SK-N-SH (cell line): ENCODE data around the gene RBM4. TPM values are rescaled to one million over a fixed set of nuclear protein-coding genes. Genes with fewer than 3 reads are reported as not detected.
A peak's percentile ranks its signal among the peaks of the same experiment; 100 is the strongest.

ENCODE experiments used
- CTCF ChIA-PET: fragments of 300-600, 350-600 bp; formaldehyde crosslinking; extraction: SDS; loops from one replicate; lab custom pipeline; 2021; lab: Yijun Ruan, JAX
- POLR2A ChIA-PET: fragments of 350-600 bp; sonication (Branson Sonifier 250); formaldehyde crosslinking; extraction: SDS; loops from one replicate; lab custom pipeline; 2020; ENCODE audit warnings: antibody characterized with exemption, inconsistent platforms; lab: Yijun Ruan, JAX
- DNase-seq: peaks from one replicate; pipeline ENCODE4 v3.0.0; 2012
- H2AFZ ChIP-seq: fragments of 200-600 bp; sonication (generic); 2 replicates; pipeline ENCODE4 v1.8.1; 2016; ENCODE audit warnings: antibody characterized with exemption, mild to moderate bottlenecking, low read depth
- H3F3A ChIP-seq: fragments of 200-600 bp; sonication (generic); replicated peaks from 2 replicates; pipeline ENCODE3; 2016; ENCODE audit warnings: antibody characterized with exemption, mild to moderate bottlenecking; ENCODE audit not compliant: insufficient read depth
- H3K27ac ChIP-seq, 2 experiments: fragments of 200-500 bp in 1 of 2; fragments of 200-600 bp in 1 of 2; sonication (Bioruptor generic) in 1 of 2; sonication (generic), shearing (Covaris generic) in 1 of 2; 2 replicates each; pipeline versions ENCODE4 v1.5.1 to v1.6.1; 2014 to 2016; ENCODE audit warnings: low read depth in 2 of 2, inconsistent platforms in 1 of 2, low read length in 1 of 2, mild to moderate bottlenecking in 1 of 2, mixed read lengths in 1 of 2
- H3K27me3 ChIP-seq: fragments of 200-600 bp; sonication (generic), shearing (Covaris generic); 2 replicates; pipeline ENCODE4 v1.6.1; 2016; ENCODE audit warnings: mixed run types; ENCODE audit not compliant: insufficient read depth
- H3K36me3 ChIP-seq, 2 experiments: fragments of 200-500 bp in 1 of 2; fragments of 200-600 bp in 1 of 2; sonication (Bioruptor generic) in 1 of 2; sonication (generic) in 1 of 2; replicated peaks in 1 of 2; 2 replicates each; pipeline versions ENCODE3 to v1.5.1; 2014 to 2016; ENCODE audit warnings: low read length in 1 of 2, mild to moderate bottlenecking in 1 of 2; ENCODE audit not compliant: insufficient read depth in 2 of 2, control insufficient read depth in 1 of 2
- H3K4me1 ChIP-seq, 2 experiments: fragments of 200-500 bp in 1 of 2; fragments of 200-600 bp in 1 of 2; sonication (Bioruptor generic) in 1 of 2; sonication (generic), shearing (Covaris generic) in 1 of 2; 2 replicates each; pipeline versions ENCODE4 v1.5.1 to v1.6.1; 2014 to 2016; ENCODE audit warnings: low read depth in 1 of 2, low read length in 1 of 2, mixed run types in 1 of 2; ENCODE audit not compliant: insufficient read depth in 2 of 2, control insufficient read depth in 1 of 2
- H3K4me2 ChIP-seq: fragments of 200-600 bp; sonication (generic), shearing (Covaris generic); 2 replicates; pipeline ENCODE4 v1.6.1; 2017; ENCODE audit warnings: mixed run types
- H3K4me3 ChIP-seq, 2 experiments: fragments of 200-500 bp in 1 of 2; fragments of 200-600 bp in 1 of 2; sonication (Bioruptor generic) in 1 of 2; sonication (generic), shearing (Covaris generic) in 1 of 2; 2 replicates each; pipeline versions ENCODE4 v1.5.1 to v1.8.1; 2014 to 2016; ENCODE audit warnings: low read depth in 2 of 2, inconsistent platforms in 1 of 2, low read length in 1 of 2, mild to moderate bottlenecking in 1 of 2, mixed read lengths in 1 of 2, moderate library complexity in 1 of 2
- H3K79me2 ChIP-seq: fragments of 200-600 bp; sonication (generic); 2 replicates; pipeline ENCODE4 v1.8.1; 2017; ENCODE audit warnings: mild to moderate bottlenecking; ENCODE audit not compliant: insufficient read depth
- H3K9ac ChIP-seq: fragments of 200-600 bp; sonication (generic); 2 replicates; pipeline ENCODE4 v1.6.1; 2017; ENCODE audit warnings: mixed run types
- H3K9me2 ChIP-seq: fragments of 200-600 bp; sonication (generic); 2 replicates; pipeline ENCODE4 v1.6.1; 2017; ENCODE audit warnings: mixed run types
- H3K9me3 ChIP-seq: fragments of 200-600 bp; sonication (generic); 2 replicates; pipeline ENCODE4 v1.6.1; 2017; ENCODE audit warnings: mixed run types, mild to moderate bottlenecking, moderate library complexity
- H4K20me1 ChIP-seq: fragments of 200-600 bp; sonication (generic); 2 replicates; pipeline ENCODE4 v1.6.1; 2017; ENCODE audit warnings: mild to moderate bottlenecking, mixed run types; ENCODE audit not compliant: insufficient read depth
- CHD2 ChIP-seq: fragments of 150-350 bp; IDR thresholded peaks from 2 replicates; pipeline ENCODE4 v1.6.1; 2018; ENCODE audit warnings: low read length; ENCODE audit not compliant: partially characterized antibody
- CTCF ChIP-seq: fragments of 200-600 bp; sonication (generic); IDR thresholded peaks from 2 replicates; pipeline ENCODE4 v1.6.1; 2017; ENCODE audit warnings: antibody characterized with exemption, mild to moderate bottlenecking, moderate library complexity
- EP300 ChIP-seq, 2 experiments: IDR thresholded peaks; 2 replicates each; pipeline versions ENCODE4 v1.4.0 to v1.6.1; 2012; ENCODE audit warnings: borderline replicate concordance in 1 of 2, low read depth in 1 of 2, low read length in 1 of 2
- FOSL2 ChIP-seq: IDR thresholded peaks from 2 replicates; pipeline ENCODE4 v1.4.0; 2012; ENCODE audit warnings: low read depth, mild to moderate bottlenecking, moderate library complexity, borderline replicate concordance
- GABPA ChIP-seq: IDR thresholded peaks from 2 replicates; pipeline ENCODE4 v1.4.0; 2012; ENCODE audit warnings: low read depth, mild to moderate bottlenecking
- IRF3 ChIP-seq: fragments of 150-350 bp; IDR thresholded peaks from 2 replicates; pipeline ENCODE4 v1.6.1; 2016; ENCODE audit warnings: mild to moderate bottlenecking, low read depth, low read length
- MAX ChIP-seq: IDR thresholded peaks from 2 replicates; pipeline ENCODE4 v1.4.0; 2012; ENCODE audit warnings: low read depth
- MXI1 ChIP-seq: IDR thresholded peaks from 2 replicates; pipeline ENCODE4 v1.6.1; 2012; ENCODE audit warnings: mild to moderate bottlenecking, low read depth, low read length, improper control_type of control experiment
- NRF1 ChIP-seq: IDR thresholded peaks from 2 replicates; pipeline ENCODE4 v1.6.1; 2012; ENCODE audit warnings: low read depth, mild to moderate bottlenecking, low read length
- PBX3 ChIP-seq: IDR thresholded peaks from 2 replicates; pipeline ENCODE4; 2012
- POLR2AphosphoS5 ChIP-seq: IDR thresholded peaks from 2 replicates; pipeline ENCODE4 v1.6.1; 2012; ENCODE audit warnings: low read depth, low read length
- REST ChIP-seq: IDR thresholded peaks from 2 replicates; pipeline ENCODE4 v1.6.1; 2012; ENCODE audit warnings: mild to moderate bottlenecking, low read depth, low read length, moderate library complexity
- RFX5 ChIP-seq: IDR thresholded peaks from 2 replicates; pipeline ENCODE4 v1.6.1; 2012; ENCODE audit warnings: mild to moderate bottlenecking, improper control_type of control experiment, low read length
- SIN3A ChIP-seq: IDR thresholded peaks from 2 replicates; pipeline ENCODE4 v1.6.1; 2012; ENCODE audit warnings: low read depth, mild to moderate bottlenecking, low read length, moderate library complexity, borderline replicate concordance
- TAF1 ChIP-seq: IDR thresholded peaks from 2 replicates; pipeline ENCODE4 v1.6.1; 2012; ENCODE audit warnings: low read depth, mild to moderate bottlenecking, low read length, moderate library complexity, borderline replicate concordance
- YY1 ChIP-seq: IDR thresholded peaks from 2 replicates; pipeline ENCODE4 v1.4.0; 2012; ENCODE audit warnings: low read depth, mild to moderate bottlenecking
- WGBS: methylation state at CpG from one replicate; pipeline ENCODE4 v1.1.6; 2017; ENCODE audit warnings: low lambda C conversion rate; 5-methylcytosine and 5-hydroxymethylcytosine counted together
- polyA plus RNA-seq, 3 experiments: library from polyadenylated mRNA; depleted of rRNA; stranded (reverse); fragments of >200 nt; gene quantifications; 2 replicates each; pipeline ENCODE4 v1.2.3, GENCODE V29; 2012

RBM4 gene
- polyA plus RNA-seq, 1 of the 3 experiments (the other 2 are of a cell fraction) = 202 TPM

GRCh38 chr11:66616379-66617154 is 21.9 kb upstream of the RBM4 start, which contains the start of gene RBM14:
Gene RBM14 (plus strand): TSS chr11:66616630. CDS start chr11:66616721, 91 bp downstream.
- peak within 1 kb of the TSS; percentile 86 for H3K9ac ChIP-seq
- H4K20me1 ChIP-seq = peaks cover 48% of the 10 kb centered on the region
- DNase-seq = peak; percentile 99
- H3K27me3 ChIP-seq = no peaks in the 10 kb centered on the region
- H3K79me2 ChIP-seq = peaks cover 63% of the 10 kb centered on the region
- H3K4me2 ChIP-seq = peak within 1 kb of the TSS; percentile 90
- H3K9me2 ChIP-seq = no peaks in the 10 kb centered on the region
- H3K4me3 ChIP-seq = peak within 1 kb of the TSS; percentile 73 to 75
- H3K4me1 ChIP-seq = peaks cover 8 to 11% of the 10 kb centered on the region in 2 experiments; a peak in 3 of 4 replicates
- WGBS = under 1% methylated on average over 29 of the region's 90 CpGs
- H3F3A ChIP-seq = peaks cover 9% of the 10 kb centered on the region
- TF ChIP-seq GABPA = no peak; the same call in 1 of the 2 replicates
- peak; percentile 84 for TF ChIP-seq MAX
- TF ChIP-seq SIN3A = no peak; the same call in 1 of the 2 replicates
- peak; percentile 83 for TF ChIP-seq IRF3
- peak; percentile 99 for TF ChIP-seq POLR2AphosphoS5
- peak; percentile 97 for TF ChIP-seq TAF1
- TF ChIP-seq CTCF = no peak
- no peak for TF ChIP-seq EP300 (IDR thresholded peaks at IDR 0.05; ENCODE audit: borderline replicate concordance in 1 of 2, low read depth in 1 of 2, low read length in 1 of 2)
- peak; percentile 79 for TF ChIP-seq MXI1
- peak; percentile 80 for TF ChIP-seq YY1
- peak; percentile 53; the same call in 1 of the 2 replicates for TF ChIP-seq REST
- peak; percentile 80 for TF ChIP-seq PBX3
- TF ChIP-seq NRF1 = peak; percentile 73
- TF ChIP-seq CHD2 = peak; percentile 96
- no peak for TF ChIP-seq FOSL2
- peak; percentile 82 for TF ChIP-seq RFX5
- CTCF ChIA-PET = interaction anchor here (0.7 to 2.3 kb wide), 3 partner anchors 24 to 62 kb away, joined by 3 to 8 read pairs (median 3); partner anchors contain the start of genes CCDC87, CCS and RBM4B
- H3K27ac ChIP-seq = peak within 1 kb of the TSS; percentile 87 to 91
- H3K36me3 ChIP-seq = peaks cover 4 to 8% of the 10 kb centered on the region in 2 experiments
- H2AFZ ChIP-seq = peak within 1 kb of the TSS; percentile 52; the same call in 1 of the 2 replicates
- POLR2A ChIA-PET = interaction anchor here (0.9 to 2.5 kb wide), 10 partner anchors 8 to 227 kb away, joined by 3 to 18 read pairs (median 4); partner anchors contain the start of genes CCDC87, CCS, RBM4 and RBM4B
- H3K9me3 ChIP-seq = no peaks in the 10 kb centered on the region
